GM12878 (cell line): ENCODE data around the gene ABHD18. TPM values are rescaled to one million over a fixed set of nuclear protein-coding genes. Genes with fewer than 3 reads are reported as not detected.

Experiments used
- ATAC-seq: fragments of 200-7000 bp; cut with Tn5 transposase; 3 replicates; pipeline ENCODE4 v1.9.1; 2020; ENCODE audit warnings: mild to moderate bottlenecking, moderate library complexity
- BruUV-seq: library from RNA; stranded (reverse); fragments of 400-500 nt; replicated peaks from 2 replicates; lab custom pipeline; 2021; lab: Mats Ljungman, UMichigan
- CTCF ChIA-PET: fragments of 300-600 bp; sonication (Branson Sonifier 250); formaldehyde crosslinking; extraction: SDS; loops from one replicate; lab custom pipeline; 2021; ENCODE audit warnings: inconsistent platforms; lab: Yijun Ruan, JAX
- POLR2A ChIA-PET: fragments of 350-600 bp; formaldehyde crosslinking; extraction: SDS; loops from one replicate; lab custom pipeline; 2021; ENCODE audit warnings: inconsistent platforms; lab: Charles Lee
- RAD21 ChIA-PET: fragments of 300-600 bp; sonication (Branson Sonifier 250); formaldehyde crosslinking; loops from one replicate; lab custom pipeline; 2023; ENCODE audit warnings: antibody characterized with exemption; ENCODE audit not compliant: unreplicated experiment; lab: Charles Lee
- SMC1A ChIA-PET: fragments of 300-600 bp; sonication (Branson Sonifier 250); formaldehyde crosslinking; loops from one replicate; lab custom pipeline; 2023; ENCODE audit not compliant: unreplicated experiment, uncharacterized antibody; lab: Charles Lee
- DNase-seq: peaks from one replicate; pipeline ENCODE4 v3.0.0-alpha.2; 2011; ENCODE audit warnings: low read depth, low spot score
- FAIRE-seq: peaks from 3 replicates; lab custom pipeline; 2011; peaks lifted over from hg19 to GRCh38; lab: Jason Lieb, UNC
- H2AFZ ChIP-seq: 2 replicates; pipeline ENCODE4 v1.6.0; 2011; ENCODE audit warnings: low read depth, low read length, control low read depth; ENCODE audit not compliant: control insufficient read depth
- H3K27ac ChIP-seq: 2 replicates; pipeline ENCODE4 v1.5.1; 2011; ENCODE audit warnings: control low read depth; ENCODE audit not compliant: control insufficient read depth, insufficient read depth
- H3K27me3 ChIP-seq, 2 experiments: replicated peaks in 1 of 2; 2 replicates each; pipeline versions ENCODE4 v1.6.0 to v1.6.1; 2011; ENCODE audit warnings: low read length in 1 of 2; ENCODE audit not compliant: control insufficient read depth in 2 of 2, insufficient read depth in 2 of 2
- H3K36me3 ChIP-seq, 2 experiments: 2 replicates each; pipeline ENCODE4 v1.5.1; 2011; ENCODE audit warnings: low read length in 1 of 2; ENCODE audit not compliant: control insufficient read depth in 2 of 2, insufficient read depth in 2 of 2
- H3K4me1 ChIP-seq: 2 replicates; pipeline ENCODE4 v1.6.1; 2011; ENCODE audit warnings: mild to moderate bottlenecking, low read length, moderate library complexity, mixed read lengths; ENCODE audit not compliant: control insufficient read depth, insufficient read depth
- H3K4me2 ChIP-seq: 2 replicates; pipeline ENCODE4 v1.6.0; 2011; ENCODE audit warnings: control low read depth; ENCODE audit not compliant: control insufficient read depth, insufficient read depth
- H3K4me3 ChIP-seq: fragments of 200-600 bp; sonication (generic); 2 replicates; pipeline ENCODE4 v1.5.1; 2016
- H3K79me2 ChIP-seq: 2 replicates; pipeline ENCODE4 v1.6.0; 2011; ENCODE audit warnings: low read length; ENCODE audit not compliant: control insufficient read depth, insufficient read depth
- H3K9ac ChIP-seq: 2 replicates; pipeline ENCODE4 v1.8.0; 2011; ENCODE audit warnings: low read length, control low read depth, mixed read lengths; ENCODE audit not compliant: control insufficient read depth, insufficient read depth
- H3K9me3 ChIP-seq: replicated peaks from 3 replicates; pipeline ENCODE4 v1.5.1; 2011; ENCODE audit warnings: mild to moderate bottlenecking, low read length; ENCODE audit not compliant: control insufficient read depth, insufficient read depth
- H4K20me1 ChIP-seq: 2 replicates; pipeline ENCODE4 v1.6.0; 2011; ENCODE audit not compliant: control insufficient read depth, insufficient read depth
- ATF2 ChIP-seq: IDR thresholded peaks from 2 replicates; pipeline ENCODE4 v1.6.1; 2012; ENCODE audit warnings: low read length, inconsistent platforms
- CBFB ChIP-seq: IDR thresholded peaks from 2 replicates; pipeline ENCODE4 v1.6.1; 2016; ENCODE audit warnings: antibody characterized with exemption, low read depth
- CHD1 ChIP-seq: IDR thresholded peaks from 2 replicates; pipeline ENCODE4 v1.6.1; 2012; ENCODE audit warnings: low read depth, low read length, improper control_type of control experiment
- FOS ChIP-seq: IDR thresholded peaks from 3 replicates; pipeline ENCODE4 v1.6.1; 2011; ENCODE audit warnings: borderline replicate concordance; ENCODE audit not compliant: insufficient read length; ENCODE audit errors: extremely low read depth
- POLR2AphosphoS5 ChIP-seq: IDR thresholded peaks from 2 replicates; pipeline ENCODE4 v1.6.1; 2011; ENCODE audit warnings: mild to moderate bottlenecking, low read length, inconsistent platforms
- SREBF1 ChIP-seq: IDR thresholded peaks from 2 replicates; pipeline ENCODE4 v1.6.1; 2012; ENCODE audit warnings: mild to moderate bottlenecking, low read length
- SUPT20H ChIP-seq: IDR thresholded peaks from 2 replicates; pipeline ENCODE4 v1.6.1; 2011; ENCODE audit warnings: low read depth, mild to moderate bottlenecking, low read length, moderate library complexity, borderline replicate concordance; ENCODE audit not compliant: control insufficient read depth
- USF1 ChIP-seq: IDR thresholded peaks from 2 replicates; pipeline ENCODE4 v1.6.1; 2011; ENCODE audit warnings: borderline replicate concordance, low read depth, mild to moderate bottlenecking, moderate library complexity, mixed read lengths, low read length; ENCODE audit not compliant: insufficient read depth; ENCODE audit errors: extremely low read length
- ZBTB11 ChIP-seq: fragments of 450-650 bp; formaldehyde crosslinking; IDR thresholded peaks from 2 replicates; pipeline ENCODE4 v1.5.0; 2022; ENCODE audit warnings: mild to moderate bottlenecking, missing genetic modification characterization
- WGBS: methylation state at CpG from one replicate; pipeline ENCODE4 v1.1.6; 2016; ENCODE audit warnings: low lambda C conversion rate; ENCODE audit not compliant: insufficient replicate concordance, insufficient coverage; ENCODE audit errors: missing lambda C conversion rate; 5-methylcytosine and 5-hydroxymethylcytosine counted together
- in situ Hi-C: fragments of 300-500 bp; cut with MboI; formaldehyde crosslinking; loops from 9 replicates; pipeline ENCODE4 v1.14.3; 2018; ENCODE audit warnings: mixed read lengths
- intact Hi-C: fragments of 100-400 bp; cut with micrococcal nuclease; formaldehyde crosslinking; loops from one replicate; pipeline ENCODE4 v1.14.2; 2022; ENCODE audit not compliant: unreplicated experiment
- polyA plus RNA-seq, 11 experiments: library from polyadenylated mRNA; depleted of rRNA in 4 of 11; unstranded in 6 of 11; stranded (reverse) in 5 of 11; fragments of >200 nt; fragmentation: Nextera tagmentation in 4 of 11; fragmentation: Illumina TruSeq in 1 of 11; extraction: Ambion mirVana in 4 of 11; extraction: Trizol in 1 of 11; gene quantifications; 1 replicate in 1 of 11; 2 replicates in 10 of 11; pipeline versions ENCODE4 v1.2.1 to v1.2.3, GENCODE V29; 2011 to 2016; ENCODE audit warnings: inconsistent platforms in 2 of 11, missing spikeins in 2 of 11, low read depth in 1 of 11
- total RNA-seq, 4 experiments: library from RNA; depleted of rRNA in 3 of 4; stranded (reverse); fragments of >200 nt in 3 of 4; fragmentation: Illumina TruSeq in 1 of 4; extraction: Trizol in 1 of 4; gene quantifications; 2 replicates each; pipeline versions ENCODE4 v1.2.1 to v1.2.3, GENCODE V29; 2013 to 2021

The ABHD18 gene
- total and polyA plus RNA-seq, 10 of the 15 experiments (the other 5 are each of a cell fraction or from before 2014, with no cell fraction given) = 3.4 to 13.5 (median 9.6) TPM

- ATAC-seq (no peak), DNase-seq (no peak), FAIRE-seq (no peak)
- WGBS = 89% methylated on average over 4 of the region's 4 CpGs
- Histone ChIP-seq H3K36me3 (peaks cover 2 to 6% of the 10 kb centered on the region in 2 experiments; a peak in 3 of 4 replicates), H3K9ac (no peak overlapping the region), H2AFZ (no peak overlapping the region), H3K79me2 (no peaks in the 10 kb centered on the region), H3K4me3 (no peak overlapping the region), H3K9me3 (no peaks in the 10 kb centered on the region), H3K4me1 (no peaks in the 10 kb centered on the region), H3K27me3 (no peaks in the 10 kb centered on the region), H3K4me2 (no peak overlapping the region), H4K20me1 (no peaks in the 10 kb centered on the region), H3K27ac (no peak overlapping the region)
- SMC1A ChIA-PET = no interaction called here
- no TSS peak for BruUV-seq
- intact Hi-C loops (no loop called here), in situ Hi-C loops (no loop called here)
- no peak for TF ChIP-seq SUPT20H
- TF ChIP-seq SREBF1 = no peak
- TF ChIP-seq ZBTB11 (CRISPR knock-in tag) = no peak
- TF ChIP-seq CBFB = no peak
- no peak for TF ChIP-seq ATF2
- no peak for TF ChIP-seq FOS
- TF ChIP-seq USF1 = no peak
- no peak for TF ChIP-seq POLR2AphosphoS5
- TF ChIP-seq CHD1 = no peak
- CTCF ChIA-PET = no interaction called here
- RAD21 ChIA-PET = no interaction called here
- POLR2A ChIA-PET = no interaction called here
These were observed 64.7 kb downstream of the ABHD18 start for GRCh38 chr4:128029907-128030306.
